Measurements from ENCODE around the gene ACSF3. TPM values are rescaled to one million over a fixed set of nuclear protein-coding genes. Genes with fewer than 3 reads are reported as not detected.

Gene ACSF3
- total RNA-seq, 1 experiment from 2014 or later: 11.8 TPM

DNA sequence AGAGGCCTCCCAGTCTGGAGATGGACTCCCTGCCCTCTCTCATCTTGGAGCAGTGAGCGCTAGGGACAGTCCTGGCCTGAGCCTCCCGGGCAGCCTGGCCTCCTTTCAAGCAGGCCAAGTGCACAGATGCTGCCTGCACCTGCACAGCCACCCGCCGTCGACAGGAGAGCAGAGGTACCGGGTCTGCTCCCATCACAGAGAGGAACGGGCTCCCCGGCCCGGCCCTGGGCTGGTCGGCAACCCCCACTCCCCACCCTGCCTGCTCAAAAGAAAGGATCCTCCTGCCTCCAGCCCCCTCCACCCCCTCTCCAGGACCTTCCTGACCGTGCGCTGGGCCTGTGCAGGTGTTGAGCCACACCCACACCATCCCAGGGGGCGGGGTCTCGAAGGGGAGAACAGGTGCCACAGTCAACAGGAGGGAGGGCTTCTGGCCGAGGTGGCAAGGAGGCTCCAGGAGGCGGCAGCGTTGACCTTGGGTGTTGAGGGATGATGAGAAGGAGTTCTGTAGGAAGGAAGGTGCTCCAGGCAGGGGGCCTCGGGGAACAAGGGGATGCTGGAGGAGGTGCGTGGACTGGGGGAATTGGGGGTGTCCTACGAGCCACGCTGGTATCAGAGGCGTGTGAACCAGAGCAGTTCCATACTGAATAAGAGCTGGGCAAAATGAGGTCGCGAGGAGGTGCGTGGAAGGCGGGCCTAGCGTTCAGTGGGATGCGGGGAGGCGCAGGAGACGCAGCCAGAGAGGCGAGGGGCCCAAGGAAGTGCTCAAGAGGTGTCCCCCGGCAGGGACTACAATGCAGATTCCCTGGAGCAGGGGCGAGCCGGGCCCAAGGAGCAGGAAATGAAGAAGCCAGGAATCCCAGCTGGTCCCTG, 76.9 kb downstream of the ACSF3 start:
- peak; percentile 63 to 65 for DNase-seq
- Histone ChIP-seq H3K9me3 (replicated peaks) (no peaks in the 10 kb centered on the region), H3K36me3 (peaks cover 28% of the 10 kb centered on the region), H3K4me3 (peak overlapping the region; percentile 50), H3K4me1 (peaks cover 52% of the 10 kb centered on the region), H3K27me3 (no peaks in the 10 kb centered on the region; the same call in 1 of the 2 replicates), H3K27ac (no peak overlapping the region)

DNA sequence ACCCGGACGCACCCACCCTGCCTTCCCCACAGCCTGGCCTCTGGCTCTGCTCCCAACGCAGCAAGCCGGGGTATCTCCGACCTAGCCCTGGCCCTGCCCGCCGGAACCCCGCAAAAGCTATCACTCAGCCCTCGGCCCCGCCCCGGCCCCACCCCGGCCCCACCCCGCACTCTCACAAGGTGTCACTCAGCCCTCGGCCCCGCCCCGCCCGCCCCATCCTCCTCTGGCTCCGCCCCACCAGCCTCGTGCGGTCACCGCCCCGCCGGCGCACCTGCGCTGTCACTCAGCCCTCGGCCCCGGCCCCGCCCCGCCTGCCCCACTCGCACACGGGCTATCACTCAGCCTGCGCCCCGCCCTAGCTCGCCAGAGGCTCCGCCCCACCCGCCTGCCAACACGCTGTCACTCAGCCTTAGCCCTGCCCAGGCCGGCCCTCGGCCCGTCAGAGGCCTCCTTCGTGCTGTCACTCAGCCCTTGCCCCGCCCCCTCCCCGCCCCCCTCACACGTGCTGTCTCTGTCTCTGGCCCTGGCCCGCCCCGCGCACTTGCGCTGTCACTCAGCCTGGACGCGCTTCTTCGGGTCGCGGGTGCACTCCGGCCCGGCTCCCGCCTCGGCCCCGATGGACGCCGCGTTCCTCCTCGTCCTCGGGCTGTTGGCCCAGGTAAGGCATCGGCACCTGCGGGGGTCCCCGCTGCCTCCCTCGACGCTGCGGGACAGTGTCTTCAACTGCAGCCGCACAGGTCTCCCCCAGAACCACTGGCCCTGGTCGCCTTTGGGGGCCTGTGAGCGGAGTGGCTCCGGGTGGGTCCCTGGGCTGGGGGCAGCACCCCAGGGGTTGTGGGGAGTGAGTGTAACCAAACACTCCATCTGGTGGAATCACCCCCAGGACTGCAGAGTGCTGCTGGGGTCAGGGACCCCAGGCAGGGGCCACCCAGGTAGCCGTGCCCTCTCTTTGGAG, 77.8 kb downstream of the ACSF3 start, which contains the start of gene CDH15:
Gene CDH15, plus strand, starts transcription at position 533 of the 955 bp plus-strand sequence. Its CDS starts 84 bp downstream, at position 617.
- Histone ChIP-seq H3K4me1 (peaks cover 55% of the 10 kb centered on the region), H3K9me3 (replicated peaks) (no peaks in the 10 kb centered on the region), H3K27me3 (no peaks in the 10 kb centered on the region; the same call in 1 of the 2 replicates), H3K4me3 (peak within 1 kb of the TSS; percentile 98), H3K36me3 (peaks cover 38% of the 10 kb centered on the region), H3K27ac (peak within 1 kb of the TSS; percentile 97)
- DNase-seq: peak; percentile 100

DNA sequence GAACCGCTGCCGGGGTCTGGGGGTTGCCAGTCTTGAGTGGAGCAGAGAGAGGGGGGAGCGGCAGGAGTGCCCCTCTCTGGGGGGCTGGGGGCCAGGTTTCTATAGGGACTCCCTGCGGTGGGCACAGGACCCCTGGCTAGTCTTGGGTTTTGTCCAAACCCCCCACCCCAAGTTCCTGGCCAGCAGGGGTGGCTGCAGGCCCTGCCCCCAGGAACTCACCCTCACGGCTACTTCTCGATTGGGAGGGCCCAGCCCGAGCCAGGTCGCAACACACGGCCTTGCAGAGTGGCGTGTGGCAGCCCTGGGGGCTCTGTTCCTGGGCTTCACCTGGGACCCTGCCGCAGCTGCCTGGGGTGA, 78.5 kb downstream of the ACSF3 start:
- Histone ChIP-seq H3K36me3 (peaks cover 43% of the 10 kb centered on the region), H3K4me1 (peaks cover 50% of the 10 kb centered on the region), H3K27me3 (no peaks in the 10 kb centered on the region; the same call in 1 of the 2 replicates), H3K4me3 (peak overlapping the region; percentile 98), H3K9me3 (replicated peaks) (no peaks in the 10 kb centered on the region), H3K27ac (peak overlapping the region; percentile 97)
- DNase-seq: peak in 1 of 2 experiments; percentile 49

DNA sequence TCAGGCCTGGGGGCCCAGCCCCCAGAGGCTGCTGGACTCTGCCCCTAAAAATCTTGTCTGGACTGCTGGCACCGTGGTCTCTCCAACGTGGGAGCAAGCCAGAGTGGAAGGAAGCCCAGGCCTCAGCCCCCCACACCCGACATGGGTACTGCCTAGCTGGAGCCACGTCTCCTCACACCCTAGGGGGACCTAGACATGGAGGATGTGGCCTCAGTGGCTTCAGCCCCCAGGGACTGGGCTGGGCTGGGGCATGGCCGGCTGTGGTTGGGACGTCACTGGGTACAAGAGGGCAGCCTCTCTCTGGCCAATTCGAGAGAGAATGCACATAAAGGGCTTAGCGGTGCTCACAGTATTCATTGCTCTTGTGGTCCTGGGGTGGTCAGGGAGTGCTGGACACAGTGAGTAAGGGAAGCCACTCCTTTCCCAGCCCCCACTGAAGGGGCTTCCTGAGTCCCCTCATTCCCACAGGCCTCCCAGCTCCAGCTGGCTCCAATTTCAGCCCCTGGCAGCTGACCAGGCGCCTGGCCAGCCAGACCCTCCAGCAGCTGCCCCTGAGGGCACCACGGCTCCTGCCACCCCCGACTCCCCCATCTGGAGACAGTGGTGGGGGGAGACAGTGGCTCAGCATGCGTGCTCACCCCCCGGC, 79.0 kb downstream of the ACSF3 start:
- Histone ChIP-seq H3K27ac (peak overlapping the region; percentile 97), H3K9me3 (replicated peaks) (no peaks in the 10 kb centered on the region), H3K4me1 (peaks cover 48% of the 10 kb centered on the region), H3K36me3 (peaks cover 48% of the 10 kb centered on the region), H3K27me3 (no peaks in the 10 kb centered on the region; the same call in 1 of the 2 replicates), H3K4me3 (peak overlapping the region; percentile 98)
- peak; percentile 84 to 86 for DNase-seq

DNA sequence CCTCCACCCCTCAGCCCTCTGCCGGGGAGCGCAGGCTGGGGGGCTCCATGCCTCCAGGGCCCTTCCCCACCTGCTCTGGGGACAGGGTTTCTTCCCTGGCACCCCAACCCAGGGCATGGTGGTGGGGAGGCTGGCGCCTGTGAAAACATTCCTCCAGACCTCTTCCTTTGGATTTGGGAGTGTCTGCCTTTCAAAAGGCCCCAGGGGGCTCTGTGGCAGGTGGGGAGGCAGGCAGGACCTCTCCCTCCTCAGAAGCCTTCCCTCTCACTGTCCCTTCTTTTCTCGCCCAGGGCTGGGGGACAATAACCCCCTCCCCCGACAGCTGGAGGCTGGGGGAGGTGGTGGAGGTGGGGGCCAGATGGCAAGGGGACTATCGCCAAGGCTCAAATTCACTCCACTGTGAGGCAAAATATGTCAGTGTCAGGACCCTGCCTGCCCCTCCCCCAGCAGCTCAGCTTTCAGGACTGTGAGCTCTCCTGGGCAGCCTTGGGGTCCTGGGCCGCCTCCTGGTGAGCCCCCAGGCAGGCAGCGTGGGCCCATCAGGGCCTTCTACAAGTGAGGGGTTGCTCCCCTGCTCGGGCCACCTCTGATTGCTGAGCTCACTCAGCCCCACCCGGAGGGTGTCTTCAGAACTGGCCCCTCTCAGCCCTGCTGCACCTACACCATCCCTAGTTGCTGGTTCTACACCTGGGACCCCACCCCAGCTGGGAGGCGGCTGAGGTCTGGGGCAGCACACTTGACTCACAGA, 79.7 kb downstream of the ACSF3 start:
- Histone ChIP-seq H3K36me3 (peaks cover 55% of the 10 kb centered on the region), H3K4me1 (peaks cover 47% of the 10 kb centered on the region), H3K27me3 (no peaks in the 10 kb centered on the region; the same call in 1 of the 2 replicates), H3K9me3 (replicated peaks) (no peaks in the 10 kb centered on the region), H3K27ac (peak overlapping the region; percentile 97), H3K4me3 (peak overlapping the region; percentile 98)
- peak; percentile 72 to 75 for DNase-seq

DNA sequence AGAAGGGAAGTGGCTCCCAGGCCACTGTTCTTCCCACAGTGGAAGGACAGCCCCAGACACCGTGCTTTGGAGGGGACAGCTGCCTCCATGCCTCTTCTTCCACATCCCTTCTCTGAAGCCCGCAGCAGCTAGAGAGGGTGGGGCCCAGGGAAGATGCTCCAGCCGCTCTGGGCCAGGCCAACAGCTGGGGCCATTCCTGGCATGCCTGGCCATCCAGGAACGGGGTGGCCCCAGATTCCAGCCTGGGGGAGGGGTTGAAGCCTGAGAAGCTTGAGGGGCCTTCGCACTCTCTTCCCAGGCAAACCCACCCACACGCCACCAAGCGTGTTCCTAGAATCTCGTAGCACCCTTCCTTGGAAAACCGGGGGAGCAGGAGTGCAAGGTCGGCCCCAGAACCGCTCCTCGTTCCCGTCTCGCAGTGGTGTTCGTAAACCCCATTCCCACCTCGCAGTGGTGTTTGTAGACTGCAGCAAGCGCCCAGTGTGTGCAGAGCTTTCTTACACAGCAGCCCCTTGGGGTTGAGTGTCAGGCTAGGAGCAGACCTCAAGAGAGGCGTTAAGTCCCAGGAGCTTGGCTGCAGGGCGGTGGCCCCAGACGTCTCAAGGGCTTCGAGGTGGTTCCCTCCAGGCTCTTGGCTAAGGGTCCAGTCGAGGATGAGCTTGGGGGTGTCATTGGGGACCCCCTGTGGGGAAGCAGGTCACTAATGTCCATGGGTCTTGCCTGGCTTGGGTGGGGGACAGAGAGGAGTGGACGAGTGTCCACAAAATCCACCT, 80.6 kb downstream of the ACSF3 start:
- DNase-seq: peak; percentile 80 to 85
- H3K4me1 ChIP-seq: peaks cover 38% of the 10 kb centered on the region
- H3K27ac ChIP-seq: peak overlapping the region; percentile 97
- peak overlapping the region; percentile 98 for H3K4me3 ChIP-seq
- H3K27me3 ChIP-seq: no peaks in the 10 kb centered on the region
- peaks cover 62% of the 10 kb centered on the region for H3K36me3 ChIP-seq
- H3K9me3 ChIP-seq (replicated peaks): no peaks in the 10 kb centered on the region

DNA sequence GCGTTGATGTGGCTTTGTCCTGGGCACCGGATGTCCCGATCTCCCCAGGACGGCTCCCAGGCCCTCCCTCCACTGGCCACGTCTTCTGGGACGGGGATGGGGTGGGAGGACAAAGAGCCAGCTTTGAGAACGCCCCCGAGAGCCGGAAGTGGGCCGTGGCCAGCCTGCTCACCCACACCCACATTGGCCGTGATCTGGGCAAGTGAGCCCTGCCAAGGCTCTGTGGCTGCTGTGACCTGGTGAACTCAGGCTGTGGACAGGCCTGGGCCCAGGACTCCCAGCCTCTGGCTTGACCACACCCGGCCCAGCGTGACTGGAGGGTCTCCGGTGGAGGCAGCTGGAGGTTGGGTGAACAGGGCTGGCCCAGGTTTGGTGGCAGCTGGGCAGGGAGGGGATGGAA, 81.2 kb downstream of the ACSF3 start:
- no peaks in the 10 kb centered on the region for H3K27me3 ChIP-seq
- no peak overlapping the region for H3K4me3 ChIP-seq
- peaks cover 35% of the 10 kb centered on the region for H3K4me1 ChIP-seq
- no peak for DNase-seq
- no peaks in the 10 kb centered on the region for H3K9me3 ChIP-seq (replicated peaks)
- H3K36me3 ChIP-seq: peaks cover 69% of the 10 kb centered on the region
- H3K27ac ChIP-seq: peak overlapping the region; percentile 97; the same call in 1 of the 2 replicates

DNA sequence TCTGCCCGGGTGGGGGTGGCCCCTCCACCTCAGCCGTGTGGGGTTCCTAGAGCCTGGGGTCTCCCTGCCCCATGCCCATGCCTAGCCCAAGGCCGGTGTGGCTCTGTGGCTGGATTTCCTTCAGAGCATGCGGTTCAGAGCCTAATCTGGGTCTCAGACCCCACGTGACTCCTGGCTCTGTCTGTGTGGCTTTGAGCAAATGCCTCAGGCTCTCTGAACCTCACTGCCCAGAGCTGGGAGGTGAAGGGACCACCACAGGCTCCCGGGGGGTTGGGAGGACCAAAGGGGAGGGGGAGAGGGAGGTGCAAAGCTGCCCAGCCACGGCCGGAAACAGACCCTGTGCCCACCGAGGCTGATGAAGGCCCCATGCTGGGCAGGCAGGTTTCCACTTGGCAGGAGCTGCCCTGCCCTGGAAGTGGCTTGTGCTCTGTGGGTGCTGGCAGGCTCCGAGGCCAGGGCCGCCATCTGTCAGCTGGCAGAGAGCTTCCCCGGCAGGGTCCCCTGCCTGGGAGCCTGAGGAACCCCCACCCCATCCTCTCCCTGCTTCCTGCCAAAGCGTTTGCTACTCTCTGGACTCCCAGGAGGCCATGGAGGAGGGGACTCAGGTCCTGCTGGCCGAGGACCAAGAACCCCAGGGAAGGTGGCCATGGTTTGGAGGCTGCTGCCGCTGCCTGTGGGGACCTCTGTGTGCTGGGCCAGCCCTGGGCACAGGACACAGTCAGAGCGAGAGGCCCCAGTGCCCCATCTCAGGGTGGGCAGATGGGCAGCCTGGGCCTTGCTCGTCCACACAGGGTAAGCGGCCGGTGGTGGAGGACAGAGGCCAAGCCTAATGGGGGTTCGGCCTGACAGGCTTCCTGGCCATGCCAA, 81.9 kb downstream of the ACSF3 start:
- H3K4me3 ChIP-seq: no peak overlapping the region
- H3K36me3 ChIP-seq: peaks cover 75% of the 10 kb centered on the region
- H3K27me3 ChIP-seq: no peaks in the 10 kb centered on the region
- no peaks in the 10 kb centered on the region for H3K9me3 ChIP-seq (replicated peaks)
- no peak for DNase-seq
- H3K4me1 ChIP-seq: peaks cover 34% of the 10 kb centered on the region
- no peak overlapping the region for H3K27ac ChIP-seq

DNA sequence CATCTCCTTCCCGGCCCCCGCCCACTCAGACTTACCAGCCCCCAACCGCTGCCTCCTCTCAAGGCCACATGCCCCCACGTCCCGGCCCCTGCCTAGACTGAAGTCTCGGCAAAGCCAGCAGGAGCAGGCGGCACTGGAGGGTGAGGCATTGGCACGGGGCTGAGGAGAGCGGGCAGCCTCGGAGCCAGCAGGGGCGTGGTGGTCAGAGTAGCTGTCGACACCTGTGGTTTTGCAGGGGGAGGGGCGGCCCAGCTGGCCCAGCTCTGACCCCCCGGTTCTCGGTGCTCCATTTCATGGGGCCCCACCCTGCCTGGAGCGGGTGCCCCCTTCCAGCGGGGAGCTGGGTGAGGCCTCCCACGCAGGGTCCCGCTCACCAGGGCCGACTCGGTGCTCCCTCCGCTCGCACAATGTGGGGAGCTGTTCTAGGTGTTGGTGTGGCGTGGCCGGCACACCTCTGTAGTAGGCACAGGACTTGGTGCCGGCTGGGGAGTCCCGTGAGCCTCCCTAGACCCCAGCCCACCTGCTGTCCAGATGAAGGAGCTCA, 82.6 kb downstream of the ACSF3 start:
- no peak for DNase-seq
- peaks cover 82% of the 10 kb centered on the region for H3K36me3 ChIP-seq
- peaks cover 29% of the 10 kb centered on the region for H3K4me1 ChIP-seq
- H3K4me3 ChIP-seq: no peak overlapping the region
- H3K9me3 ChIP-seq (replicated peaks): no peaks in the 10 kb centered on the region
- H3K27me3 ChIP-seq: no peaks in the 10 kb centered on the region
- H3K27ac ChIP-seq: no peak overlapping the region

DNA sequence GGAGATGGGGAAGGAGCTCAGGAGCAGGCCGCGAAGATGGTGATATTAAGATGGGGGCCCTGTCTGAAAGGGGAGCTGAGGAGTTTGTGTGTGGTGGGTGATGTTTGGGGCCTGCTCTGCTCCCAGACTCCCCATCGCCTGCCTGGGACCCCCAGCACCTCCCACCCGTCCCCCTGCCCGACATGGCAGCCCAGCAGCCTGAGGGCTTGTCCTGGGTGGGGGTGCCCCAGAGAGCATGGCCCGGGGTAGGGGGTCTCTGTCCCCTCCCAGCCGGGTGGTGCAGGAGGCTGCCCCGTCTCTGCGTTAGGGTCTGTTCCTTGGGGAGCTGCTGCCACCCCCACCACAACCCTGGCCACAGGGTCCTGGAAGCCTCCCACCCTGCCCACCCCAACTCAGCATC, 83.1 kb downstream of the ACSF3 start:
- DNase-seq: no peak
- Histone ChIP-seq H3K9me3 (replicated peaks) (no peaks in the 10 kb centered on the region), H3K36me3 (peaks cover 87% of the 10 kb centered on the region), H3K27ac (no peak overlapping the region), H3K4me1 (peaks cover 29% of the 10 kb centered on the region), H3K27me3 (no peaks in the 10 kb centered on the region), H3K4me3 (no peak overlapping the region)

DNA sequence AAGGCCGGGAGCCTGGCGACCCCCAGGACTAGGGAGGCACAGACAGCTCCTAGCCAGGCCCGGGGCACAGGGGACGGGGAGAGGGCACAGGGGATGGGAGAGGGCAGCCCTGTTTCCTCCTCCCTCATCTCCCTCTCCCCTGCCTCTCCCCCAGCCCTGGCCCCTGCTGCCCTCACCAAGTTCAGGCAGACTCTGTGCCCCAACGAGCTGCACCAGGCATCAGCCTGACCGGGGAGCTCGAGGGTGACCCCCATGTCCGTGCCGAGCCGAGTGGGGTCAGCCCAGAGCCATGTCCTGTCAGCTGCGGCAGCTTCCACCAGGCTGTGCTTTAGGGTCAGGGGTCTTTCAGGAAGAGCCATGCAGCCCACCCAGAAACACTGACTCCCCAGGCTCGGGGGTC, 83.8 kb downstream of the ACSF3 start:
- Histone ChIP-seq H3K4me1 (peaks cover 29% of the 10 kb centered on the region), H3K27me3 (no peaks in the 10 kb centered on the region), H3K9me3 (replicated peaks) (no peaks in the 10 kb centered on the region), H3K4me3 (no peak overlapping the region), H3K36me3 (peaks cover 88% of the 10 kb centered on the region), H3K27ac (no peak overlapping the region)
- no peak for DNase-seq

DNA sequence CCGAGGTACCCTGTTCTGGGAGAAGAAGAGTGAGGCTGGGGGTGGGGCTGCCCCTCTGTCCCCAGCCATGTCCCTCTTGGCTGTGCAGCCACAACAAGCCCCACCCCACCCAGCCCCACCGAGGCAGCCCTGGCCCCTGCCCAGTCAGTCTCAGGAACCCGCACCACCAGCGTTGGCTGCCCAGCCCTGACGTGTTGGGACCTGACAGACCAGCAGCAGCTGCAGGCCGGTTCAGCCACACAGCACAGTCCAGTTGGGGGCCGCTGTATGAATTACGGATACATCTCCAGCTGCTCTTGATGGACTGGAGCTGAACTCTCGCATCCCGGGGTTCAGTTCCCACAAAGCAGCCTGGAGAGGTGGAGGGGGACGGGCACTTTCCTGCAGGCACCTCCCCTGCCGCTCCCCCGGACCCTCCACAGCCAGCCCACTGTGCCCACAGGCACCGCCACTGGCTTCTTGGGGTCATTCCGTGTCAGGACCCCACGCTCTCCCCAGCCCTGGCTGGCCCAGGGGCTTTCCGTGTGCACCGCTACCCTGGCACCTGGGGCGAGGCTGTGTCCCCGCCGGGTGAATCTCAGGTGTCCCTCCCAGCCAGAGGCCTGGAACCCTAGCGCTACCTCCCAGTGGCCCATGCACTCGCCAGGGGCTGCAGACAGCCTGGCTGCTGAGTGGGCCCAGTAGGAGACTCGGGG, 84.9 kb downstream of the ACSF3 start:
- Histone ChIP-seq H3K9me3 (replicated peaks) (no peaks in the 10 kb centered on the region), H3K4me3 (no peak overlapping the region), H3K36me3 (peaks cover 94% of the 10 kb centered on the region), H3K4me1 (peaks cover 23% of the 10 kb centered on the region), H3K27ac (no peak overlapping the region), H3K27me3 (no peaks in the 10 kb centered on the region)
- DNase-seq: peak in 1 of 2 experiments; percentile 44
